GM12891 (cell line): Measurements from ENCODE around the gene HSD17B12.

Experiments
- POLR2AphosphoS5 ChIP-seq: IDR thresholded peaks from 2 replicates; pipeline ENCODE4 v1.6.1; 2011; ENCODE audit warnings: low read depth, low read length, control low read depth
- SPI1 ChIP-seq: IDR thresholded peaks from 2 replicates; pipeline ENCODE4 v1.6.1; 2011; ENCODE audit warnings: low read depth, low read length, control low read depth

GRCh38 chr11:43756575-43756974, 76.0 kb downstream of the HSD17B12 start:
- no peak for TF ChIP-seq SPI1
- no peak for TF ChIP-seq POLR2AphosphoS5
